IMR-90 (cell line): Measurements from ENCODE around the gene MRPL44.

Source experiments
- BHLHE40 ChIP-seq: fragments of 150-350 bp; IDR thresholded peaks from 2 replicates; pipeline ENCODE4 v1.6.1; 2016; ENCODE audit warnings: mild to moderate bottlenecking, low read depth, low read length
- CEBPB ChIP-seq: IDR thresholded peaks from 2 replicates; pipeline ENCODE4 v1.6.1; 2012; ENCODE audit warnings: low read depth, low read length, improper control_type of control experiment
- CTCF ChIP-seq: conservative IDR thresholded peaks from 2 replicates; pipeline ENCODE4 v1.5.1; 2012; ENCODE audit warnings: mild to moderate bottlenecking, low read depth, low read length, improper control_type of control experiment
- POLR2A ChIP-seq: IDR thresholded peaks from 2 replicates; pipeline ENCODE4 v1.6.1; 2012; ENCODE audit warnings: mild to moderate bottlenecking, low read depth, low read length
- TF ChIP-seq, protein P1 (sequence below): fragments of 150-350 bp; IDR thresholded peaks from 2 replicates; pipeline ENCODE4 v1.6.1; 2017; ENCODE audit warnings: mild to moderate bottlenecking, antibody characterized with exemption, low read length, low read depth

- TF ChIP-seq CTCF (no peak), BHLHE40 (no peak), CEBPB (no peak), POLR2A (no peak)
- TF ChIP-seq, protein P1, sequence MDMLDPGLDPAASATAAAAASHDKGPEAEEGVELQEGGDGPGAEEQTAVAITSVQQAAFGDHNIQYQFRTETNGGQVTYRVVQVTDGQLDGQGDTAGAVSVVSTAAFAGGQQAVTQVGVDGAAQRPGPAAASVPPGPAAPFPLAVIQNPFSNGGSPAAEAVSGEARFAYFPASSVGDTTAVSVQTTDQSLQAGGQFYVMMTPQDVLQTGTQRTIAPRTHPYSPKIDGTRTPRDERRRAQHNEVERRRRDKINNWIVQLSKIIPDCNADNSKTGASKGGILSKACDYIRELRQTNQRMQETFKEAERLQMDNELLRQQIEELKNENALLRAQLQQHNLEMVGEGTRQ: no peak
Measured at GRCh38 chr2:223929571-223930102, 27.6 kb upstream of the MRPL44 start.
